SK-N-SH treated with all-trans-retinoic acid at 6 μM for 48 hours (cell line): Measurements from ENCODE around the gene MLX.

Source experiments
- TSHZ2 ChIP-seq: fragments of 250-450 bp; sonication (Bioruptor Pico); IDR thresholded peaks from 2 replicates; pipeline ENCODE4 v1.5.0; 2020; ENCODE audit warnings: mild to moderate bottlenecking, moderate library complexity
- ZFP3 ChIP-seq: fragments of 250-450 bp; sonication (Bioruptor Pico); IDR thresholded peaks from 2 replicates; pipeline ENCODE4 v1.5.0; 2020; ENCODE audit warnings: mild to moderate bottlenecking, moderate library complexity

- TF ChIP-seq ZFP3 (CRISPR knock-in tag) (no peak), TSHZ2 (CRISPR knock-in tag) (no peak)
Measured at GRCh38 chr17:42598905-42599304, 32.0 kb downstream of the MLX start.
